Peyer's patch (tissue), 4 donors: ENCODE results near the gene DOCK10.

Experiments used
- POLR2A ChIP-seq, 2 donors: fragments of 450-650 bp; IDR thresholded peaks; one replicate each; pipeline ENCODE4 v1.5.1; 2017; ENCODE audit warnings: antibody characterized with exemption in 2 of 2, mild to moderate bottlenecking in 2 of 2, moderate library complexity in 2 of 2
- TF ChIP-seq, protein P1 (sequence below), 6 experiments: fragments of 450-650 bp in 4 of 6; fragments of 200-600 bp in 2 of 6; sonication (generic) in 1 of 6; IDR thresholded peaks; one replicate each; pipeline ENCODE4 v1.5.1; 2017 to 2019; ENCODE audit warnings: antibody characterized with exemption in 6 of 6, mild to moderate bottlenecking in 3 of 6, moderate library complexity in 1 of 6

- TF ChIP-seq, protein P1, sequence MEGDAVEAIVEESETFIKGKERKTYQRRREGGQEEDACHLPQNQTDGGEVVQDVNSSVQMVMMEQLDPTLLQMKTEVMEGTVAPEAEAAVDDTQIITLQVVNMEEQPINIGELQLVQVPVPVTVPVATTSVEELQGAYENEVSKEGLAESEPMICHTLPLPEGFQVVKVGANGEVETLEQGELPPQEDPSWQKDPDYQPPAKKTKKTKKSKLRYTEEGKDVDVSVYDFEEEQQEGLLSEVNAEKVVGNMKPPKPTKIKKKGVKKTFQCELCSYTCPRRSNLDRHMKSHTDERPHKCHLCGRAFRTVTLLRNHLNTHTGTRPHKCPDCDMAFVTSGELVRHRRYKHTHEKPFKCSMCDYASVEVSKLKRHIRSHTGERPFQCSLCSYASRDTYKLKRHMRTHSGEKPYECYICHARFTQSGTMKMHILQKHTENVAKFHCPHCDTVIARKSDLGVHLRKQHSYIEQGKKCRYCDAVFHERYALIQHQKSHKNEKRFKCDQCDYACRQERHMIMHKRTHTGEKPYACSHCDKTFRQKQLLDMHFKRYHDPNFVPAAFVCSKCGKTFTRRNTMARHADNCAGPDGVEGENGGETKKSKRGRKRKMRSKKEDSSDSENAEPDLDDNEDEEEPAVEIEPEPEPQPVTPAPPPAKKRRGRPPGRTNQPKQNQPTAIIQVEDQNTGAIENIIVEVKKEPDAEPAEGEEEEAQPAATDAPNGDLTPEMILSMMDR (IDR thresholded peaks at IDR 0.05) = no peak
- TF ChIP-seq POLR2A (IDR thresholded peaks at IDR 0.05) = no peak
Observed at GRCh38 chr2:224786848-224787247, 255.4 kb downstream of the DOCK10 start.
